ENCODE results near the gene OPRD1.
"Not testable (repeated sequence)": the region's sequence is repeated elsewhere in the genome, so short reads cannot be mapped to it uniquely, and the experiment has no call there.

Gene OPRD1

GRCh38 chr1:28811766-28812668 is at the start of gene OPRD1:
Gene OPRD1 (plus strand): TSS chr1:28812170. CDS start chr1:28812384, 214 bp downstream.
- no peak for DNase-seq

- DNase-seq = no peak
These were observed 45.3 kb upstream of the OPRD1 start for GRCh38 chr1:28766532-28767183.

GRCh38 chr1:28770601-28771165 is 41.3 kb upstream of the OPRD1 start:
- DNase-seq = no peak

GRCh38 chr1:28771921-28772320 is 40.0 kb upstream of the OPRD1 start:
- DNase-seq = not testable (repeated sequence)

- DNase-seq = no peak
These were observed 38.9 kb upstream of the OPRD1 start for GRCh38 chr1:28773105-28773504.

GRCh38 chr1:28775121-28775942 is 36.6 kb upstream of the OPRD1 start:
- peak; percentile 89 for DNase-seq

GRCh38 chr1:28776341-28776740 is 35.6 kb upstream of the OPRD1 start:
- DNase-seq = no peak

- DNase-seq = no peak
These were observed 33.9 kb upstream of the OPRD1 start for GRCh38 chr1:28778021-28778420.

GRCh38 chr1:28779751-28780408 is 32.1 kb upstream of the OPRD1 start:
- peak; percentile 42 for DNase-seq

GRCh38 chr1:28781305-28781704 is 30.7 kb upstream of the OPRD1 start:
- no peak for DNase-seq

GRCh38 chr1:28782011-28782410 is 30.0 kb upstream of the OPRD1 start:
- no peak for DNase-seq

GRCh38 chr1:28783363-28783762 is 28.6 kb upstream of the OPRD1 start:
- no peak for DNase-seq

GRCh38 chr1:28789412-28789811 is 22.6 kb upstream of the OPRD1 start:
- DNase-seq = no peak

GRCh38 chr1:28789816-28790215 is 22.2 kb upstream of the OPRD1 start:
- DNase-seq = no peak

GRCh38 chr1:28790377-28791035 is 21.5 kb upstream of the OPRD1 start:
- no peak for DNase-seq

- not testable (repeated sequence) for DNase-seq
These were observed 20.0 kb upstream of the OPRD1 start for GRCh38 chr1:28791929-28792328.

- DNase-seq = no peak
These were observed 19.3 kb upstream of the OPRD1 start for GRCh38 chr1:28792644-28793121.

- not testable (repeated sequence) for DNase-seq
These were observed 17.4 kb upstream of the OPRD1 start for GRCh38 chr1:28794582-28794981.

- no peak for DNase-seq
These were observed 15.4 kb upstream of the OPRD1 start for GRCh38 chr1:28796352-28797211.

- no peak for DNase-seq
These were observed 11.6 kb upstream of the OPRD1 start for GRCh38 chr1:28800324-28800723.

- no peak for DNase-seq
These were observed 10.5 kb upstream of the OPRD1 start for GRCh38 chr1:28801461-28801860.
